GM12801 (cell line): ENCODE measurements around the gene SASH3.

Source experiments
- CTCF ChIP-seq: IDR thresholded peaks from one replicate; pipeline ENCODE4 v1.5.1; 2011; ENCODE audit warnings: control low read depth; ENCODE audit not compliant: insufficient read length; ENCODE audit errors: extremely low read depth

The SASH3 gene

GRCh38 chrX:129808158-129808828, 28.5 kb downstream of the SASH3 start:
- TF ChIP-seq CTCF = no peak

GRCh38 chrX:129808829-129809796, 29.4 kb downstream of the SASH3 start:
- no peak for TF ChIP-seq CTCF

GRCh38 chrX:129813662-129814368, 34.1 kb downstream of the SASH3 start:
- TF ChIP-seq CTCF = no peak

GRCh38 chrX:129818123-129818522, 38.4 kb downstream of the SASH3 start:
- no peak for TF ChIP-seq CTCF

GRCh38 chrX:129823115-129823514, 43.4 kb downstream of the SASH3 start:
- no peak for TF ChIP-seq CTCF

GRCh38 chrX:129823522-129823921, 43.8 kb downstream of the SASH3 start:
- no peak for TF ChIP-seq CTCF

- TF ChIP-seq CTCF = no peak
Observed at GRCh38 chrX:129824620-129825019, 44.9 kb downstream of the SASH3 start.
